A549 (cell line): Measurements from ENCODE around the gene RUNX2. TPM values are rescaled to one million over a fixed set of nuclear protein-coding genes. Genes with fewer than 3 reads are reported as not detected.

Experiments
- ATAC-seq, 2 experiments: fragments of 200-7000 bp in 1 of 2; fragments of >200 bp in 1 of 2; cut with Nextera tagmentation in 1 of 2; cut with Tn5 transposase in 1 of 2; 3 replicates each; pipeline versions ENCODE4 v1.8.0 to v1.9.1; 2018 to 2020; ENCODE audit warnings: mild to moderate bottlenecking in 1 of 2, moderate library complexity in 1 of 2
- CTCF ChIA-PET: fragments of 300-600 bp; sonication (Branson Sonifier 250); formaldehyde crosslinking; extraction: SDS; loops from one replicate; lab custom pipeline; 2021; ENCODE audit warnings: antibody characterized with exemption, inconsistent platforms; lab: Yijun Ruan, JAX
- POLR2A ChIA-PET: fragments of 350-600 bp; formaldehyde crosslinking; extraction: SDS; loops from one replicate; lab custom pipeline; 2021; ENCODE audit warnings: antibody characterized with exemption, inconsistent platforms; lab: Yijun Ruan, JAX
- DNase-seq, 2 experiments: peaks; one replicate each; pipeline versions ENCODE4 v3.0.0 to v3.0.0-alpha.2; 2011 to 2016; ENCODE audit warnings: low read depth in 1 of 2, low spot score in 1 of 2
- FAIRE-seq: peaks from 2 replicates; lab custom pipeline; 2011; peaks lifted over from hg19 to GRCh38; lab: Jason Lieb, UNC
- H3K27ac ChIP-seq, 2 experiments: fragments of >200 bp; sonication (Bioruptor Twin); formaldehyde crosslinking; 3 replicates each; pipeline ENCODE4 v1.5.1; 2016 to 2017
- H3K4me1 ChIP-seq: fragments of >200 bp; sonication (Bioruptor Twin); formaldehyde crosslinking; 3 replicates; pipeline ENCODE4 v1.6.1; 2016
- H3K4me2 ChIP-seq: fragments of >200 bp; sonication (Bioruptor Twin); formaldehyde crosslinking; 3 replicates; pipeline ENCODE4 v1.6.1; 2016
- H3K4me3 ChIP-seq: fragments of >200 bp; sonication (Bioruptor Twin); formaldehyde crosslinking; 3 replicates; pipeline ENCODE4 v1.5.1; 2016
- H3K9me3 ChIP-seq: fragments of >200 bp; sonication (Bioruptor Twin); formaldehyde crosslinking; 3 replicates; pipeline ENCODE4 v1.6.1; 2016
- CHD2 ChIP-seq: fragments of 150-350 bp; IDR thresholded peaks from 2 replicates; pipeline ENCODE4 v1.6.1; 2014; ENCODE audit warnings: low read length; ENCODE audit not compliant: partially characterized antibody
- E2F6 ChIP-seq: IDR thresholded peaks from 2 replicates; pipeline ENCODE4 v1.6.1; 2012; ENCODE audit warnings: low read depth, borderline replicate concordance
- EHF ChIP-seq: fragments of 250-450 bp; sonication (Bioruptor Pico); IDR thresholded peaks from 2 replicates; pipeline ENCODE4 v1.5.0; 2020; ENCODE audit warnings: mild to moderate bottlenecking
- EHMT2 ChIP-seq: fragments of 200-600 bp; sonication (generic); IDR thresholded peaks from 2 replicates; pipeline ENCODE4 v1.6.1; 2016; ENCODE audit warnings: antibody characterized with exemption, low read depth, mild to moderate bottlenecking, moderate library complexity
- EP300 ChIP-seq, 2 experiments: fragments of >200 bp; sonication (Bioruptor Twin); formaldehyde crosslinking; IDR thresholded peaks; 2 replicates in 1 of 2; 3 replicates in 1 of 2; pipeline ENCODE4 v1.6.1; 2016 to 2017
- ESRRA ChIP-seq: fragments of 150-350 bp; IDR thresholded peaks from 2 replicates; pipeline ENCODE4 v1.6.1; 2014; ENCODE audit warnings: mild to moderate bottlenecking, low read length, borderline replicate concordance
- FOSB ChIP-seq: fragments of 250-450 bp; sonication (Bioruptor Pico); IDR thresholded peaks from 2 replicates; pipeline ENCODE4 v1.5.0; 2020; ENCODE audit warnings: mild to moderate bottlenecking, moderate library complexity
- HEYL ChIP-seq: fragments of 250-450 bp; sonication (Bioruptor Pico); IDR thresholded peaks from 2 replicates; pipeline ENCODE4 v1.8.0; 2021; ENCODE audit warnings: mild to moderate bottlenecking, moderate library complexity
- KDM1A ChIP-seq: fragments of 200-600 bp; sonication (generic); IDR thresholded peaks from 2 replicates; pipeline ENCODE4 v1.6.1; 2016; ENCODE audit warnings: low read depth, mild to moderate bottlenecking
- MAFK ChIP-seq: fragments of 450-650 bp; IDR thresholded peaks from 2 replicates; pipeline ENCODE4 v1.6.1; 2014; ENCODE audit not compliant: partially characterized antibody
- MYC ChIP-seq: IDR thresholded peaks from 2 replicates; pipeline ENCODE4 v1.6.1; 2012; ENCODE audit warnings: mild to moderate bottlenecking, inconsistent platforms, low read length, improper control_type of control experiment, borderline replicate concordance
- NFE2L2 ChIP-seq: fragments of 150-350 bp; conservative IDR thresholded peaks from 2 replicates; pipeline ENCODE4 v1.6.1; 2014; ENCODE audit warnings: low read length
- RCOR1 ChIP-seq: fragments of 150-350 bp; IDR thresholded peaks from 2 replicates; pipeline ENCODE4 v1.6.1; 2014; ENCODE audit warnings: antibody characterized with exemption, low read length, low read depth
- RNF2 ChIP-seq: fragments of 200-600 bp; sonication (generic); IDR thresholded peaks from 2 replicates; pipeline ENCODE4 v1.6.1; 2016; ENCODE audit warnings: low read depth, mild to moderate bottlenecking, antibody characterized with exemption, moderate library complexity, borderline replicate concordance
- ZNF302 ChIP-seq: fragments of 250-450 bp; sonication (Bioruptor Pico); IDR thresholded peaks from 2 replicates; pipeline ENCODE4 v1.9.0; 2021; ENCODE audit warnings: inconsistent platforms, mild to moderate bottlenecking, moderate library complexity
- ZSCAN20 ChIP-seq: fragments of 250-450 bp; sonication (Bioruptor Pico); IDR thresholded peaks from 2 replicates; pipeline ENCODE4 v1.8.0; 2022; ENCODE audit warnings: mild to moderate bottlenecking, moderate library complexity
- WGBS: methylation state at CpG from one replicate; pipeline ENCODE4 v1.1.6; 2017; ENCODE audit errors: missing lambda C conversion rate; 5-methylcytosine and 5-hydroxymethylcytosine counted together
- polyA plus RNA-seq, 4 experiments: library from polyadenylated mRNA; depleted of rRNA in 3 of 4; stranded (reverse); fragments of >200 nt; fragmentation: RNase III in 1 of 4; extraction: RNeasy Plus Mini Kit Qiagen cat#74134 plus additional on column Dnase treatment in 1 of 4; gene quantifications; 2 replicates in 3 of 4; 3 replicates in 1 of 4; pipeline ENCODE4 v1.2.3, GENCODE V29; 2011 to 2017
- TF ChIP-seq, protein P1 (sequence below): fragments of 200-600 bp; sonication (generic); IDR thresholded peaks from 2 replicates; pipeline ENCODE4 v1.6.1; 2016; ENCODE audit warnings: antibody characterized with exemption, mild to moderate bottlenecking, moderate library complexity
- TF ChIP-seq, protein P2 (sequence below): IDR thresholded peaks from 2 replicates; pipeline ENCODE4 v1.6.1; 2012

RUNX2 gene
- polyA plus RNA-seq, 2 of the 4 experiments (the other 2 are of a cell fraction), result 0.13 to 0.83 TPM

DNA sequence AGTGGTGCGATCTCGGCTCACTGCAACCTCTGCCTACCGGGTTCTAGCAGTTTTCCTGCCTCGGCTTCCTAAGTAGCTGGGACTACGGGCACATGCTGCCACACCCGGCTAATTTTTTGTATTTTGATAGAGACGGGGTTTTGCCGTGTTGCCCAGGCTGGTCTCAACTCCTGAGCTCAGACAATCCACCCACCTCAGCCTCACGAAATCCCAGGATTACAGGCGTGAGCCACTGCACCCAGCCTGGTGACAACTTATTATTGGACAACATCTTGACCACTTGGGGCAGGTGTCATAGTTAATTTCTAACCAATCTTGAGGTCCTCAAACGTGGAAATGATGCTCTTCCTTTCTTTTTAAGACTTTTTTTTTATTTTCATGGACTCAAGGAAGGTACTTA lies 383.9 kb downstream of the RUNX2 start (continued):
- TF ChIP-seq, protein P1, sequence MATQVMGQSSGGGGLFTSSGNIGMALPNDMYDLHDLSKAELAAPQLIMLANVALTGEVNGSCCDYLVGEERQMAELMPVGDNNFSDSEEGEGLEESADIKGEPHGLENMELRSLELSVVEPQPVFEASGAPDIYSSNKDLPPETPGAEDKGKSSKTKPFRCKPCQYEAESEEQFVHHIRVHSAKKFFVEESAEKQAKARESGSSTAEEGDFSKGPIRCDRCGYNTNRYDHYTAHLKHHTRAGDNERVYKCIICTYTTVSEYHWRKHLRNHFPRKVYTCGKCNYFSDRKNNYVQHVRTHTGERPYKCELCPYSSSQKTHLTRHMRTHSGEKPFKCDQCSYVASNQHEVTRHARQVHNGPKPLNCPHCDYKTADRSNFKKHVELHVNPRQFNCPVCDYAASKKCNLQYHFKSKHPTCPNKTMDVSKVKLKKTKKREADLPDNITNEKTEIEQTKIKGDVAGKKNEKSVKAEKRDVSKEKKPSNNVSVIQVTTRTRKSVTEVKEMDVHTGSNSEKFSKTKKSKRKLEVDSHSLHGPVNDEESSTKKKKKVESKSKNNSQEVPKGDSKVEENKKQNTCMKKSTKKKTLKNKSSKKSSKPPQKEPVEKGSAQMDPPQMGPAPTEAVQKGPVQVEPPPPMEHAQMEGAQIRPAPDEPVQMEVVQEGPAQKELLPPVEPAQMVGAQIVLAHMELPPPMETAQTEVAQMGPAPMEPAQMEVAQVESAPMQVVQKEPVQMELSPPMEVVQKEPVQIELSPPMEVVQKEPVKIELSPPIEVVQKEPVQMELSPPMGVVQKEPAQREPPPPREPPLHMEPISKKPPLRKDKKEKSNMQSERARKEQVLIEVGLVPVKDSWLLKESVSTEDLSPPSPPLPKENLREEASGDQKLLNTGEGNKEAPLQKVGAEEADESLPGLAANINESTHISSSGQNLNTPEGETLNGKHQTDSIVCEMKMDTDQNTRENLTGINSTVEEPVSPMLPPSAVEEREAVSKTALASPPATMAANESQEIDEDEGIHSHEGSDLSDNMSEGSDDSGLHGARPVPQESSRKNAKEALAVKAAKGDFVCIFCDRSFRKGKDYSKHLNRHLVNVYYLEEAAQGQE, result no peak
- TF ChIP-seq E2F6 (no peak), HEYL (CRISPR knock-in tag) (no peak), CHD2 (no peak)
- TF ChIP-seq, protein P2, sequence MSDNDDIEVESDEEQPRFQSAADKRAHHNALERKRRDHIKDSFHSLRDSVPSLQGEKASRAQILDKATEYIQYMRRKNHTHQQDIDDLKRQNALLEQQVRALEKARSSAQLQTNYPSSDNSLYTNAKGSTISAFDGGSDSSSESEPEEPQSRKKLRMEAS, result no peak

GRCh38 chr6:45712786-45713185 lies 384.7 kb downstream of the RUNX2 start:
- H3K4me1 ChIP-seq, result peaks cover 20% of the 10 kb centered on the region
- no peak for ATAC-seq
- FAIRE-seq, result no peak

More at GRCh38 chr6:45712786-45713185, 384.7 kb downstream of the RUNX2 start:
- ChIA-PET POLR2A (no interaction called here), CTCF (no interaction called here)
- Histone ChIP-seq H3K27ac (peak overlapping the region in 1 of 2 experiments; percentile 28; a peak in 2 of 6 replicates), H3K9me3 (no peaks in the 10 kb centered on the region), H3K4me3 (no peak overlapping the region), H3K4me2 (no peak overlapping the region)
- DNase-seq, result no peak
- 77% methylated on average over 2 of the region's 2 CpGs for WGBS
- TF ChIP-seq KDM1A, result no peak
- no peak for TF ChIP-seq ZNF302 (CRISPR knock-in tag)
- no peak for TF ChIP-seq RCOR1
- TF ChIP-seq FOSB (CRISPR knock-in tag), result no peak
- TF ChIP-seq MYC, result no peak
- TF ChIP-seq EHF (CRISPR knock-in tag), result no peak
- no peak for TF ChIP-seq ZSCAN20 (CRISPR knock-in tag)
- TF ChIP-seq NFE2L2, result no peak
- TF ChIP-seq EHMT2, result no peak
- TF ChIP-seq RNF2, result no peak
- TF ChIP-seq ESRRA, result no peak
- TF ChIP-seq MAFK, result no peak
- TF ChIP-seq EP300 (IDR thresholded peaks at IDR 0.05), result no peak
- TF ChIP-seq, protein P1, result no peak

Other genes with a start within 250 kb of the RUNX2 start
- 5.6 and 6.2 TPM in 2 replicates for gene SUPT3H, start 49.6 kb downstream of the RUNX2 start, polyA plus RNA-seq (2011; rRNA removed)
- gene SUPT3H, start 49.6 kb downstream of the RUNX2 start, polyA plus RNA-seq (2017; fragmentation: RNase III; extraction: RNeasy Plus Mini Kit Qiagen cat#74134 plus additional on column Dnase treatment), result 4.0 to 4.8 TPM (median 4.3 TPM) in 3 replicates